ENCODE data around the gene EPAS1. TPM values are rescaled to one million over a fixed set of nuclear protein-coding genes. Genes with fewer than 3 reads are reported as not detected.

The EPAS1 gene
- total RNA-seq, 2 experiments from 2014 or later = 4.2 to 5.4 TPM

DNA sequence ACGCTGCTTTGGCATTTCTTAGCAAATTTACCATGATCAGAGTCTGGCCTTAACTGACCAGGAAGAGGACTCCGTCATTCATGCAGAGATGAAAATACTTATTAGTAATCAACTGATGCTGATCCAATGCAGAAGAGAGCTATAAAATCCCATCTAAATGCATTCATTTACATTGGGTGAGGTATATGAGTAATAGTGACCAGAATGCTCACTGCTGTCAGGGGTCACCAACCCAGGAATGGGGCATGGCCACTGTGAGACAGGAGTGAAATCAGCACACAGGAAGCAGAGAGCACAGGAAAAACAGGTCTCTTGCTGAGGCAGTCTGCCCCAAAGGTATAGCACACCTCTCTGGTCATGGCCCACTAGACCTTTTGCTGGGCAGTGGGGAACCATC, 114.0 kb downstream of the EPAS1 start:
- no peak overlapping the region for H3K27ac Mint-ChIP-seq
- H3K4me3 Mint-ChIP-seq = no peak overlapping the region
- Histone ChIP-seq H3K4me1 (ENCODE audit: insufficient read depth, low read length) (no peaks in the 10 kb centered on the region), H3K27ac (ENCODE audit: low read depth in 1 of 2, low read length in 2 of 2) (no peak overlapping the region), H3K36me3 (ENCODE audit: insufficient read depth, low read length) (no peaks in the 10 kb centered on the region), H3K9me3 (ENCODE audit: control insufficient read depth in 1 of 2, insufficient read depth in 1 of 2, low read length in 2 of 2) (peaks cover 0 to 1% of the 10 kb centered on the region in 2 experiments), H3K4me3 (ENCODE audit: low read length) (no peak overlapping the region), H3K27me3 (ENCODE audit: control insufficient read depth in 1 of 2, insufficient read depth in 2 of 2, low read length in 2 of 2) (no peaks in the 10 kb centered on the region)
- intact Hi-C loops (cut with DNase I, micrococcal nuclease) = no loop called here
- H3K27me3 Mint-ChIP-seq = no peaks in the 10 kb centered on the region
- peaks cover 8% of the 10 kb centered on the region for H3K9me3 Mint-ChIP-seq
- CTCF ChIA-PET = no interaction called here
- no peaks in the 10 kb centered on the region for H3K36me3 Mint-ChIP-seq (ENCODE audit: low read depth)
- TF ChIP-seq, protein P1, sequence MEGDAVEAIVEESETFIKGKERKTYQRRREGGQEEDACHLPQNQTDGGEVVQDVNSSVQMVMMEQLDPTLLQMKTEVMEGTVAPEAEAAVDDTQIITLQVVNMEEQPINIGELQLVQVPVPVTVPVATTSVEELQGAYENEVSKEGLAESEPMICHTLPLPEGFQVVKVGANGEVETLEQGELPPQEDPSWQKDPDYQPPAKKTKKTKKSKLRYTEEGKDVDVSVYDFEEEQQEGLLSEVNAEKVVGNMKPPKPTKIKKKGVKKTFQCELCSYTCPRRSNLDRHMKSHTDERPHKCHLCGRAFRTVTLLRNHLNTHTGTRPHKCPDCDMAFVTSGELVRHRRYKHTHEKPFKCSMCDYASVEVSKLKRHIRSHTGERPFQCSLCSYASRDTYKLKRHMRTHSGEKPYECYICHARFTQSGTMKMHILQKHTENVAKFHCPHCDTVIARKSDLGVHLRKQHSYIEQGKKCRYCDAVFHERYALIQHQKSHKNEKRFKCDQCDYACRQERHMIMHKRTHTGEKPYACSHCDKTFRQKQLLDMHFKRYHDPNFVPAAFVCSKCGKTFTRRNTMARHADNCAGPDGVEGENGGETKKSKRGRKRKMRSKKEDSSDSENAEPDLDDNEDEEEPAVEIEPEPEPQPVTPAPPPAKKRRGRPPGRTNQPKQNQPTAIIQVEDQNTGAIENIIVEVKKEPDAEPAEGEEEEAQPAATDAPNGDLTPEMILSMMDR (IDR thresholded peaks at IDR 0.05) = no peak
- POLR2A ChIA-PET = no interaction called here
- ATAC-seq (ENCODE audit: poor library complexity) (no peak), DNase-seq (no peak)
- H3K4me1 Mint-ChIP-seq (ENCODE audit: low read depth) = no peaks in the 10 kb centered on the region

DNA sequence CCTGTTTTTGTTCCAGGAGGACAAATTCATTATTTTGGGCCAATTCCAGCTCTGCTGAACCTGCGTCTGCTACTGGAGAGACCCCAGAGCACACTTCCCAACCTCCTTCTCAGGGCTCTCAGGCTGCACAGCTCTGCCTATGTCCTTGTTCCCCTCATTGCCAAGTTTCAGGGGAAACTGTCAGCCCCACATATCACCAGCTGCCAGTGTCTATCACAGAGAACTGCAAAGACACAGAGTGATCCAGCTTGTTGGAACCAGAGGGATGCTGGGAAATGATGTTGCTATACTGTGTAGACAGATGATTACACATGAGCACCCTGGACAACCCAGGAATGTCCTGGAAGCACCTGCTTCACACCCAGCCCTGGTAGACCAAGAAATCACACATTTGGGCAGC, 114.8 kb downstream of the EPAS1 start:
- no peak overlapping the region for H3K27ac ChIP-seq (ENCODE audit: low read depth in 1 of 2, low read length in 2 of 2)
- Mint-ChIP-seq H3K36me3 (ENCODE audit: low read depth) (no peaks in the 10 kb centered on the region), H3K4me3 (no peak overlapping the region), H3K27ac (no peak overlapping the region), H3K27me3 (no peaks in the 10 kb centered on the region), H3K9me3 (peaks cover 10% of the 10 kb centered on the region), H3K4me1 (ENCODE audit: low read depth) (no peaks in the 10 kb centered on the region)
- no peaks in the 10 kb centered on the region for H3K27me3 ChIP-seq (ENCODE audit: control insufficient read depth in 1 of 2, insufficient read depth in 2 of 2, low read length in 2 of 2)
- no peak overlapping the region for H3K4me3 ChIP-seq (ENCODE audit: low read length)
- intact Hi-C loops (cut with DNase I, micrococcal nuclease) = no loop called here
- DNase-seq = no peak
- H3K36me3 ChIP-seq (ENCODE audit: insufficient read depth, low read length) = no peaks in the 10 kb centered on the region
- TF ChIP-seq, protein P1 (IDR thresholded peaks at IDR 0.05) = no peak
- ChIA-PET CTCF (no interaction called here), POLR2A (no interaction called here)
- ATAC-seq (ENCODE audit: poor library complexity) = no peak
- H3K4me1 ChIP-seq (ENCODE audit: insufficient read depth, low read length) = no peaks in the 10 kb centered on the region
- peaks cover 0 to 9% of the 10 kb centered on the region in 2 experiments for H3K9me3 ChIP-seq (ENCODE audit: control insufficient read depth in 1 of 2, insufficient read depth in 1 of 2, low read length in 2 of 2)

DNA sequence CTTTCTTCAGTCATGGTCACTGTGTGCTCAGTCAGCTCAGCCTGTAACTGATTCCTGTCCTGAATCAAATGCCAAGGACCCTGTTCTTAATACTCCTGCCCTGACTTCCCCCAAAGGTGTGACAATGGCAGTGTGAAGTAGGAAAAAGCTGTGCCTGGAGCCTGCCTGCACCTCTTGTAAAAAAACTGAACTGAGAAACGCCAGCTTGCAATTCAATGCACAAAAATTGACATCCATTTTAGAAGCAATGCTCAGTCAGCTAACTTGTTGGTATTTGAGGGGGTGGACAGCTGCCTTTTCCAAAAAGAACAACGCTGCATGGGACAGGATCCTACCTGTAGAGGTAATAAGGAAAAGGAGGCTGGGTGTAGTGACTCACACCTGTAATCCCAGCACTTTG, 115.9 kb downstream of the EPAS1 start:
- TF ChIP-seq, protein P1 (IDR thresholded peaks at IDR 0.05) = no peak
- Mint-ChIP-seq H3K4me3 (no peak overlapping the region), H3K27me3 (no peaks in the 10 kb centered on the region), H3K36me3 (ENCODE audit: low read depth) (no peaks in the 10 kb centered on the region), H3K9me3 (peaks cover 12% of the 10 kb centered on the region), H3K27ac (no peak overlapping the region), H3K4me1 (ENCODE audit: low read depth) (no peaks in the 10 kb centered on the region)
- no peak overlapping the region for H3K27ac ChIP-seq (ENCODE audit: low read depth in 1 of 2, low read length in 2 of 2)
- no peak overlapping the region for H3K4me3 ChIP-seq (ENCODE audit: low read length)
- CTCF ChIA-PET = no interaction called here
- H3K4me1 ChIP-seq (ENCODE audit: insufficient read depth, low read length) = no peaks in the 10 kb centered on the region
- DNase-seq = no peak
- no peaks in the 10 kb centered on the region for H3K27me3 ChIP-seq (ENCODE audit: control insufficient read depth in 1 of 2, insufficient read depth in 2 of 2, low read length in 2 of 2)
- H3K9me3 ChIP-seq (ENCODE audit: control insufficient read depth in 1 of 2, insufficient read depth in 1 of 2, low read length in 2 of 2) = peaks cover 0 to 12% of the 10 kb centered on the region in 2 experiments
- intact Hi-C loops (cut with DNase I, micrococcal nuclease) = no loop called here
- POLR2A ChIA-PET = no interaction called here
- H3K36me3 ChIP-seq (ENCODE audit: insufficient read depth, low read length) = no peaks in the 10 kb centered on the region
- ATAC-seq (ENCODE audit: poor library complexity) = no peak

Data from CD4-positive, alpha-beta T cell (primary cell).